SK-N-SH (cell line): ENCODE results near the gene NAA40. TPM values are rescaled to one million over a fixed set of nuclear protein-coding genes. Genes with fewer than 3 reads are reported as not detected.

Source experiments
- CTCF ChIA-PET: fragments of 300-600, 350-600 bp; formaldehyde crosslinking; extraction: SDS; loops from one replicate; lab custom pipeline; 2021; lab: Yijun Ruan, JAX
- POLR2A ChIA-PET: fragments of 350-600 bp; sonication (Branson Sonifier 250); formaldehyde crosslinking; extraction: SDS; loops from one replicate; lab custom pipeline; 2020; ENCODE audit warnings: antibody characterized with exemption, inconsistent platforms; lab: Yijun Ruan, JAX
- DNase-seq: peaks from one replicate; pipeline ENCODE4 v3.0.0; 2012
- H2AFZ ChIP-seq: fragments of 200-600 bp; sonication (generic); 2 replicates; pipeline ENCODE4 v1.8.1; 2016; ENCODE audit warnings: antibody characterized with exemption, mild to moderate bottlenecking, low read depth
- H3F3A ChIP-seq: fragments of 200-600 bp; sonication (generic); replicated peaks from 2 replicates; pipeline ENCODE3; 2016; ENCODE audit warnings: antibody characterized with exemption, mild to moderate bottlenecking; ENCODE audit not compliant: insufficient read depth
- H3K27ac ChIP-seq, 2 experiments: fragments of 200-500 bp in 1 of 2; fragments of 200-600 bp in 1 of 2; sonication (Bioruptor generic) in 1 of 2; sonication (generic), shearing (Covaris generic) in 1 of 2; 2 replicates each; pipeline versions ENCODE4 v1.5.1 to v1.6.1; 2014 to 2016; ENCODE audit warnings: low read depth in 2 of 2, inconsistent platforms in 1 of 2, low read length in 1 of 2, mild to moderate bottlenecking in 1 of 2, mixed read lengths in 1 of 2
- H3K27me3 ChIP-seq: fragments of 200-600 bp; sonication (generic), shearing (Covaris generic); 2 replicates; pipeline ENCODE4 v1.6.1; 2016; ENCODE audit warnings: mixed run types; ENCODE audit not compliant: insufficient read depth
- H3K36me3 ChIP-seq, 2 experiments: fragments of 200-500 bp in 1 of 2; fragments of 200-600 bp in 1 of 2; sonication (Bioruptor generic) in 1 of 2; sonication (generic) in 1 of 2; replicated peaks in 1 of 2; 2 replicates each; pipeline versions ENCODE3 to v1.5.1; 2014 to 2016; ENCODE audit warnings: low read length in 1 of 2, mild to moderate bottlenecking in 1 of 2; ENCODE audit not compliant: insufficient read depth in 2 of 2, control insufficient read depth in 1 of 2
- H3K4me1 ChIP-seq, 2 experiments: fragments of 200-500 bp in 1 of 2; fragments of 200-600 bp in 1 of 2; sonication (Bioruptor generic) in 1 of 2; sonication (generic), shearing (Covaris generic) in 1 of 2; 2 replicates each; pipeline versions ENCODE4 v1.5.1 to v1.6.1; 2014 to 2016; ENCODE audit warnings: low read depth in 1 of 2, low read length in 1 of 2, mixed run types in 1 of 2; ENCODE audit not compliant: insufficient read depth in 2 of 2, control insufficient read depth in 1 of 2
- H3K4me2 ChIP-seq: fragments of 200-600 bp; sonication (generic), shearing (Covaris generic); 2 replicates; pipeline ENCODE4 v1.6.1; 2017; ENCODE audit warnings: mixed run types
- H3K4me3 ChIP-seq, 2 experiments: fragments of 200-500 bp in 1 of 2; fragments of 200-600 bp in 1 of 2; sonication (Bioruptor generic) in 1 of 2; sonication (generic), shearing (Covaris generic) in 1 of 2; 2 replicates each; pipeline versions ENCODE4 v1.5.1 to v1.8.1; 2014 to 2016; ENCODE audit warnings: low read depth in 2 of 2, inconsistent platforms in 1 of 2, low read length in 1 of 2, mild to moderate bottlenecking in 1 of 2, mixed read lengths in 1 of 2, moderate library complexity in 1 of 2
- H3K79me2 ChIP-seq: fragments of 200-600 bp; sonication (generic); 2 replicates; pipeline ENCODE4 v1.8.1; 2017; ENCODE audit warnings: mild to moderate bottlenecking; ENCODE audit not compliant: insufficient read depth
- H3K9ac ChIP-seq: fragments of 200-600 bp; sonication (generic); 2 replicates; pipeline ENCODE4 v1.6.1; 2017; ENCODE audit warnings: mixed run types
- H3K9me2 ChIP-seq: fragments of 200-600 bp; sonication (generic); 2 replicates; pipeline ENCODE4 v1.6.1; 2017; ENCODE audit warnings: mixed run types
- H3K9me3 ChIP-seq: fragments of 200-600 bp; sonication (generic); 2 replicates; pipeline ENCODE4 v1.6.1; 2017; ENCODE audit warnings: mixed run types, mild to moderate bottlenecking, moderate library complexity
- H4K20me1 ChIP-seq: fragments of 200-600 bp; sonication (generic); 2 replicates; pipeline ENCODE4 v1.6.1; 2017; ENCODE audit warnings: mild to moderate bottlenecking, mixed run types; ENCODE audit not compliant: insufficient read depth
- CHD2 ChIP-seq: fragments of 150-350 bp; IDR thresholded peaks from 2 replicates; pipeline ENCODE4 v1.6.1; 2018; ENCODE audit warnings: low read length; ENCODE audit not compliant: partially characterized antibody
- ELF1 ChIP-seq: IDR thresholded peaks from 2 replicates; pipeline ENCODE4 v1.4.0; 2012
- EP300 ChIP-seq, 2 experiments: IDR thresholded peaks; 2 replicates each; pipeline versions ENCODE4 v1.4.0 to v1.6.1; 2012; ENCODE audit warnings: borderline replicate concordance in 1 of 2, low read depth in 1 of 2, low read length in 1 of 2
- FOSL2 ChIP-seq: IDR thresholded peaks from 2 replicates; pipeline ENCODE4 v1.4.0; 2012; ENCODE audit warnings: low read depth, mild to moderate bottlenecking, moderate library complexity, borderline replicate concordance
- FOXJ3 ChIP-seq: sonication (generic); formaldehyde crosslinking; IDR thresholded peaks from 2 replicates; pipeline ENCODE4 v1.5.1; 2020; ENCODE audit warnings: mild to moderate bottlenecking, missing genetic modification reagents
- MXI1 ChIP-seq: IDR thresholded peaks from 2 replicates; pipeline ENCODE4 v1.6.1; 2012; ENCODE audit warnings: mild to moderate bottlenecking, low read depth, low read length, improper control_type of control experiment
- RCOR1 ChIP-seq: fragments of 150-350 bp; IDR thresholded peaks from 2 replicates; pipeline ENCODE4 v1.6.1; 2017; ENCODE audit warnings: antibody characterized with exemption, low read length
- SIN3A ChIP-seq: IDR thresholded peaks from 2 replicates; pipeline ENCODE4 v1.6.1; 2012; ENCODE audit warnings: low read depth, mild to moderate bottlenecking, low read length, moderate library complexity, borderline replicate concordance
- SMC3 ChIP-seq: IDR thresholded peaks from 2 replicates; pipeline ENCODE4 v1.6.1; 2012; ENCODE audit warnings: low read depth, low read length, improper control_type of control experiment
- TCF12 ChIP-seq: IDR thresholded peaks from 2 replicates; pipeline ENCODE4 v1.4.0; 2012
- TEAD4 ChIP-seq: IDR thresholded peaks from 2 replicates; pipeline ENCODE4 v1.4.0; 2012; ENCODE audit warnings: mild to moderate bottlenecking, borderline replicate concordance; ENCODE audit not compliant: insufficient read depth
- WGBS: methylation state at CpG from one replicate; pipeline ENCODE4 v1.1.6; 2017; ENCODE audit warnings: low lambda C conversion rate; 5-methylcytosine and 5-hydroxymethylcytosine counted together
- polyA plus RNA-seq, 3 experiments: library from polyadenylated mRNA; depleted of rRNA; stranded (reverse); fragments of >200 nt; gene quantifications; 2 replicates each; pipeline ENCODE4 v1.2.3, GENCODE V29; 2012
- TF ChIP-seq, protein P1 (sequence below): IDR thresholded peaks from 2 replicates; pipeline ENCODE4 v1.4.0; 2012; ENCODE audit warnings: low read depth, borderline replicate concordance
- TF ChIP-seq, protein P2 (sequence below): IDR thresholded peaks from 2 replicates; pipeline ENCODE4; 2012
- TF ChIP-seq, protein P3 (sequence below): IDR thresholded peaks from 2 replicates; pipeline ENCODE4 v1.4.0; 2012; ENCODE audit warnings: low read depth
- TF ChIP-seq, protein P4 (sequence below): IDR thresholded peaks from 2 replicates; pipeline ENCODE4 v1.4.0; 2012; ENCODE audit warnings: low read depth, borderline replicate concordance

The NAA40 gene
- polyA plus RNA-seq, 1 of the 3 experiments (the other 2 are of a cell fraction), result 33.0 TPM

DNA sequence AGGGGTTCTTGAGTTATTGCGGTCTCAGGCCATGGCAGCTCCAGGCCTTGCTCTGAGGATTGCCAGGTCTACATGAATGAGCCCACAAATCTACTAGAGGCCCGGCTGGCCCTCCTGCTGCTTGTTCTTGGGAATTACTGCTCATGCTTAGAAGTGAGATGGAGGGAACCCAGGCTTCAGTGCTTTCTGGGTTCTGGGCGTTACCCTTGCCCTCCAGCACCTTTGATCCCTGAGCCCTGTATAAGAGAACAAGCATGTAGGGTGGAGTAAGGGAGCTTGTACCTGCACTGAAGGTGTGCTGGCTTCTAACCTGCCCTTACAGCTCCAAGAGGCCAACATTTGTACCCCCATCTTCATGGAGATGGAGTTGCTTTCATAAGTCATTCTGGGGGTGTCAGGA is 4.0 kb downstream of the NAA40 start:
- Histone ChIP-seq H4K20me1 (peaks cover 16% of the 10 kb centered on the region; the same call in 1 of the 2 replicates), H3K27ac (no peak overlapping the region), H3K4me1 (peaks cover 20 to 28% of the 10 kb centered on the region in 2 experiments; a peak in 3 of 4 replicates), H2AFZ (no peak overlapping the region), H3K4me2 (no peak overlapping the region), H3F3A (no peaks in the 10 kb centered on the region)
- no peak for DNase-seq
- WGBS, result 96% methylated on average over 3 of the region's 3 CpGs
- TF ChIP-seq TEAD4 (no peak), RCOR1 (no peak)
- TF ChIP-seq, all 33 proteins: peak for 0
- Histone ChIP-seq H3K9me2 (no peaks in the 10 kb centered on the region), H3K9me3 (no peaks in the 10 kb centered on the region), H3K79me2 (peaks cover 59% of the 10 kb centered on the region), H3K4me3 (no peak overlapping the region), H3K36me3 (peaks cover 8 to 9% of the 10 kb centered on the region in 2 experiments), H3K27me3 (no peaks in the 10 kb centered on the region), H3K9ac (no peak overlapping the region)
- ChIA-PET CTCF (interaction anchor here (1.0 to 9.3 kb wide), 6 partner anchors 27 to 175 kb away, joined by 3 to 113 read pairs (median 4); partner anchors contain the start of genes MARK2 and RCOR2), POLR2A (interaction anchor here (1.6 kb wide), 1 partner anchor 26 kb away, joined by 12 read pairs; the partner anchor contains the start of gene RCOR2)

DNA sequence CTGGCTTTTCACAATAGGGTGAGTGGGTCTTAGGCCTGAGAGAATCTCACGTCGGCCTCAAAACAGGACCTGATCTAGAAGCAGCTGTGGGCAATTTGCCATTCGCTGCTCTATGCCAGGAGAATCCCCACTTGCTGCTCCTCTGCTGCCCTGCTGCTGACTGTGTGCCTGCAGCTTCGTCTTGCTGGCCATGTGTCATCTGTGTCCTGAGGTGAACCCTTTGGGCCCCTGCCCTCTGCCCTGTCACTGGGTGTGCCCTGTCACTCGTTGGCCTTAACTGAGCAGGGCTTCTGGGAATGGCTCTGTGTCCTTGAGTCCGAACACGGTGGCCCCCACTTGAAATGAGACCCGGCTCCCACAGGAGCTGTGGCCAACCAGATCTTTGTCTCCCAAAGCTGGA is 6.2 kb downstream of the NAA40 start:
- H3K9me2 ChIP-seq, result no peaks in the 10 kb centered on the region
- H3K4me1 ChIP-seq, result peaks cover 15 to 25% of the 10 kb centered on the region in 2 experiments; a peak in 3 of 4 replicates
- H2AFZ ChIP-seq, result no peak overlapping the region
- H3K9ac ChIP-seq, result no peak overlapping the region
- 100% methylated on average over 3 of the region's 8 CpGs for WGBS
- H3K4me2 ChIP-seq, result no peak overlapping the region
- H3K36me3 ChIP-seq, result peaks cover 10 to 18% of the 10 kb centered on the region in 2 experiments
- no peaks in the 10 kb centered on the region for H3F3A ChIP-seq
- H3K79me2 ChIP-seq, result peaks cover 49% of the 10 kb centered on the region
- peak; percentile 33 for DNase-seq
- H4K20me1 ChIP-seq, result peaks cover 16% of the 10 kb centered on the region; the same call in 1 of the 2 replicates
- no peak overlapping the region for H3K4me3 ChIP-seq
- no peak for TF ChIP-seq CHD2
- peak; percentile 25; the same call in 1 of the 2 replicates for TF ChIP-seq MXI1
- H3K9me3 ChIP-seq, result no peaks in the 10 kb centered on the region
- CTCF ChIA-PET, result interaction anchor here (0.7 to 9.3 kb wide), 27 partner anchors 10 to 310 kb away, joined by 3 to 162 read pairs (median 9); partner anchors contain the start of genes COX8A, MARK2, RCOR2 and ZFTA
- POLR2A ChIA-PET, result interaction anchor here (1.0 to 2.0 kb wide), 4 partner anchors 17 to 36 kb away, joined by 3 to 14 read pairs (median 6); partner anchors contain the start of gene RCOR2
- peak overlapping the region in 1 of 2 experiments; percentile 29; a peak in 2 of 4 replicates for H3K27ac ChIP-seq
- H3K27me3 ChIP-seq, result no peaks in the 10 kb centered on the region

DNA sequence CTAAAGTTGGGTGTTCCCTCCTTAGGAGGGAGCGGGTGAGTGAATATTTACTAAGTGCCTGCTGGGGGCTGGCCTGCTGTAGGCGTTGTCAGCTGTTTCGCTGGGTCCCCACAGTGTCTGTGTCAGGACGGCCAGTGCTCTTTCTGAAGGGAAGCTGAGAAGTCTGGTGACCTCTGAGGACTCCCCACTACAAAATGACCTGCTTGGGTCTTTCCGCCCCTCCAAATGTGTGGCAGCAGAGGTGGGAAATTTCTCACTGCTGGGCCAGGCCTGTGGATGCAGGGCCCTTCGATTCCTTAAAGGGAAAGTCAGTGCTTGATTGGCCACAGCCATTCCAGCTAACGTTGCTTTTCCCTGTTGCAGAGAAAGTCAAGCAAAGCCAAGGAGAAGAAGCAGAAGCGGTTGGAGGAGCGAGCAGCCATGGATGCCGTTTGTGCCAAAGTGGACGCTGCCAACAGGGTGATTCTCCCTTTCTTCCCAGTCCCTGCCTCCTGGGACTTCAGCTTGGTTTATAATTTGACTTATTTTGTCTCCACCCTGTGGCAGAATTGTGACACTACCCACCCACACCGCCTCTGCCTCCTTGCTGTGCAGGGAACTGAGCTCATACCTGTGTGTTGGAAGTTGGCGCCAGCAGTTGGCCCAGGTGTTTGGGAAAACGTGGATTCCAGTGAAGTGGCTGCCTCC is 6.8 kb downstream of the NAA40 start:
- Histone ChIP-seq H3K4me2 (0 out of 2 replicates have a peak overlapping the region, but pooled peaks have one; percentile 27), H3F3A (no peaks in the 10 kb centered on the region), H3K79me2 (peaks cover 42% of the 10 kb centered on the region), H4K20me1 (peaks cover 12% of the 10 kb centered on the region; the same call in 1 of the 2 replicates), H3K9me3 (no peaks in the 10 kb centered on the region), H3K9ac (no peak overlapping the region), H3K27me3 (no peaks in the 10 kb centered on the region), H3K27ac (peak overlapping the region in 1 of 2 experiments; percentile 29; a peak in 2 of 4 replicates), H3K4me3 (no peak overlapping the region; a peak in 1 of 4 replicates), H2AFZ (no peak overlapping the region), H3K9me2 (no peaks in the 10 kb centered on the region), H3K36me3 (peaks cover 10 to 19% of the 10 kb centered on the region in 2 experiments), H3K4me1 (peaks cover 9 to 22% of the 10 kb centered on the region in 2 experiments; a peak in 3 of 4 replicates)
- ChIA-PET POLR2A (interaction anchor here (0.9 to 2.0 kb wide), 4 partner anchors 28 to 178 kb away, joined by 4 to 14 read pairs (median 6); partner anchors contain the start of gene RCOR2), CTCF (interaction anchor here (0.6 to 9.3 kb wide), 51 partner anchors 9 to 466 kb away, joined by 3 to 162 read pairs (median 4); partner anchors contain the start of genes COX8A, MARK2, RCOR2 and ZFTA)
- DNase-seq, result peak; percentile 84
- WGBS, result 58% methylated on average over 13 of the region's 14 CpGs
- no peak for TF ChIP-seq FOSL2
- TF ChIP-seq ELF1, result no peak
- TF ChIP-seq, protein P1, sequence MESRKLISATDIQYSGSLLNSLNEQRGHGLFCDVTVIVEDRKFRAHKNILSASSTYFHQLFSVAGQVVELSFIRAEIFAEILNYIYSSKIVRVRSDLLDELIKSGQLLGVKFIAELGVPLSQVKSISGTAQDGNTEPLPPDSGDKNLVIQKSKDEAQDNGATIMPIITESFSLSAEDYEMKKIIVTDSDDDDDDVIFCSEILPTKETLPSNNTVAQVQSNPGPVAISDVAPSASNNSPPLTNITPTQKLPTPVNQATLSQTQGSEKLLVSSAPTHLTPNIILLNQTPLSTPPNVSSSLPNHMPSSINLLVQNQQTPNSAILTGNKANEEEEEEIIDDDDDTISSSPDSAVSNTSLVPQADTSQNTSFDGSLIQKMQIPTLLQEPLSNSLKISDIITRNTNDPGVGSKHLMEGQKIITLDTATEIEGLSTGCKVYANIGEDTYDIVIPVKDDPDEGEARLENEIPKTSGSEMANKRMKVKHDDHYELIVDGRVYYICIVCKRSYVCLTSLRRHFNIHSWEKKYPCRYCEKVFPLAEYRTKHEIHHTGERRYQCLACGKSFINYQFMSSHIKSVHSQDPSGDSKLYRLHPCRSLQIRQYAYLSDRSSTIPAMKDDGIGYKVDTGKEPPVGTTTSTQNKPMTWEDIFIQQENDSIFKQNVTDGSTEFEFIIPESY, result no peak
- no peak for TF ChIP-seq RCOR1
- TF ChIP-seq SIN3A, result 0 out of 2 replicates have a peak, but pooled peaks have one; percentile 13
- TF ChIP-seq, protein P2, sequence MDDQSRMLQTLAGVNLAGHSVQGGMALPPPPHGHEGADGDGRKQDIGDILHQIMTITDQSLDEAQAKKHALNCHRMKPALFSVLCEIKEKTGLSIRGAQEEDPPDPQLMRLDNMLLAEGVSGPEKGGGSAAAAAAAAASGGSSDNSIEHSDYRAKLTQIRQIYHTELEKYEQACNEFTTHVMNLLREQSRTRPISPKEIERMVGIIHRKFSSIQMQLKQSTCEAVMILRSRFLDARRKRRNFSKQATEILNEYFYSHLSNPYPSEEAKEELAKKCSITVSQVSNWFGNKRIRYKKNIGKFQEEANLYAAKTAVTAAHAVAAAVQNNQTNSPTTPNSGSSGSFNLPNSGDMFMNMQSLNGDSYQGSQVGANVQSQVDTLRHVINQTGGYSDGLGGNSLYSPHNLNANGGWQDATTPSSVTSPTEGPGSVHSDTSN, result no peak
- peak; percentile 87 for TF ChIP-seq SMC3
- TF ChIP-seq FOXJ3 (CRISPR knock-in tag), result no peak
- TF ChIP-seq MXI1, result no peak
- TF ChIP-seq, protein P3, sequence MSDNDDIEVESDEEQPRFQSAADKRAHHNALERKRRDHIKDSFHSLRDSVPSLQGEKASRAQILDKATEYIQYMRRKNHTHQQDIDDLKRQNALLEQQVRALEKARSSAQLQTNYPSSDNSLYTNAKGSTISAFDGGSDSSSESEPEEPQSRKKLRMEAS, result no peak
- TF ChIP-seq EP300 (IDR thresholded peaks at IDR 0.05; ENCODE audit: borderline replicate concordance in 1 of 2, low read depth in 1 of 2, low read length in 1 of 2), result no peak
- TF ChIP-seq TCF12, result no peak
- TF ChIP-seq, protein P4, sequence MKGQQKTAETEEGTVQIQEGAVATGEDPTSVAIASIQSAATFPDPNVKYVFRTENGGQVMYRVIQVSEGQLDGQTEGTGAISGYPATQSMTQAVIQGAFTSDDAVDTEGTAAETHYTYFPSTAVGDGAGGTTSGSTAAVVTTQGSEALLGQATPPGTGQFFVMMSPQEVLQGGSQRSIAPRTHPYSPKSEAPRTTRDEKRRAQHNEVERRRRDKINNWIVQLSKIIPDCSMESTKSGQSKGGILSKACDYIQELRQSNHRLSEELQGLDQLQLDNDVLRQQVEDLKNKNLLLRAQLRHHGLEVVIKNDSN, result no peak
